DND-41 (cell line): ENCODE results near the gene MBD2.

Source experiments
- ATAC-seq: fragments of 200-7000 bp; cut with Tn5 transposase; 3 replicates; pipeline ENCODE4 v1.9.1; 2021; ENCODE audit warnings: low read depth; ENCODE audit not compliant: insufficient read depth
- DNase-seq: peaks from one replicate; pipeline ENCODE4 v3.0.0-alpha.2; 2020
- H2AFZ ChIP-seq: 2 replicates; pipeline ENCODE4 v1.6.0; 2012; ENCODE audit warnings: low read depth, low read length
- H3K27ac ChIP-seq: 2 replicates; pipeline ENCODE4 v1.5.1; 2012; ENCODE audit warnings: low read length, inconsistent platforms
- H3K27me3 ChIP-seq: fragments of 200-600 bp; sonication (generic); 2 replicates; pipeline ENCODE4 v1.6.0; 2012; ENCODE audit warnings: low read length, mild to moderate bottlenecking, inconsistent platforms; ENCODE audit not compliant: insufficient read depth, poor library complexity
- H3K36me3 ChIP-seq: 2 replicates; pipeline ENCODE4 v1.5.1; 2012; ENCODE audit warnings: low read length, inconsistent platforms; ENCODE audit not compliant: insufficient read depth
- H3K4me1 ChIP-seq: 2 replicates; pipeline ENCODE4 v1.5.1; 2012; ENCODE audit warnings: mild to moderate bottlenecking, low read length; ENCODE audit not compliant: insufficient read depth
- H3K4me2 ChIP-seq: 2 replicates; pipeline ENCODE4 v1.6.0; 2012; ENCODE audit warnings: mild to moderate bottlenecking, moderate library complexity, low read length, inconsistent platforms; ENCODE audit not compliant: insufficient read depth
- H3K4me3 ChIP-seq, 2 experiments: fragments of 200-600 bp in 1 of 2; shearing (Covaris generic) in 1 of 2; 2 replicates each; pipeline ENCODE4 v1.5.1; 2012 to 2016; ENCODE audit warnings: inconsistent platforms in 2 of 2, low read length in 2 of 2, mild to moderate bottlenecking in 2 of 2, low read depth in 1 of 2, moderate library complexity in 1 of 2
- H3K79me2 ChIP-seq: 2 replicates; pipeline ENCODE4 v1.6.0; 2012; ENCODE audit warnings: low read length, inconsistent platforms; ENCODE audit not compliant: insufficient read depth
- H3K9ac ChIP-seq: 2 replicates; pipeline ENCODE4 v1.6.0; 2012; ENCODE audit warnings: low read depth, mild to moderate bottlenecking, inconsistent platforms, low read length, moderate library complexity
- H3K9me3 ChIP-seq: 2 replicates; pipeline ENCODE4 v1.5.1; 2012; ENCODE audit warnings: low read length, moderate library complexity, mild to moderate bottlenecking, inconsistent platforms; ENCODE audit not compliant: insufficient read depth, severe bottlenecking
- H4K20me1 ChIP-seq: 2 replicates; pipeline ENCODE4 v1.6.0; 2012; ENCODE audit warnings: low read length; ENCODE audit not compliant: insufficient read depth
- EZH2 ChIP-seq: IDR thresholded peaks from 3 replicates; pipeline ENCODE4 v1.6.1; 2012; ENCODE audit warnings: borderline replicate concordance, low read depth, mild to moderate bottlenecking, moderate library complexity, low read length, inconsistent platforms; ENCODE audit not compliant: severe bottlenecking
- TF ChIP-seq, protein P1 (sequence below): IDR thresholded peaks from 2 replicates; pipeline ENCODE4 v1.5.1; 2012; ENCODE audit warnings: borderline replicate concordance, low read length, moderate library complexity, mild to moderate bottlenecking; ENCODE audit not compliant: poor library complexity, severe bottlenecking; ENCODE audit errors: extremely low read depth

Gene MBD2

GRCh38 chr18:54242327-54242726 lies 17.9 kb upstream of the MBD2 start:
- no peak overlapping the region for H3K4me3 ChIP-seq
- TF ChIP-seq EZH2, result no peak
- TF ChIP-seq, protein P1, sequence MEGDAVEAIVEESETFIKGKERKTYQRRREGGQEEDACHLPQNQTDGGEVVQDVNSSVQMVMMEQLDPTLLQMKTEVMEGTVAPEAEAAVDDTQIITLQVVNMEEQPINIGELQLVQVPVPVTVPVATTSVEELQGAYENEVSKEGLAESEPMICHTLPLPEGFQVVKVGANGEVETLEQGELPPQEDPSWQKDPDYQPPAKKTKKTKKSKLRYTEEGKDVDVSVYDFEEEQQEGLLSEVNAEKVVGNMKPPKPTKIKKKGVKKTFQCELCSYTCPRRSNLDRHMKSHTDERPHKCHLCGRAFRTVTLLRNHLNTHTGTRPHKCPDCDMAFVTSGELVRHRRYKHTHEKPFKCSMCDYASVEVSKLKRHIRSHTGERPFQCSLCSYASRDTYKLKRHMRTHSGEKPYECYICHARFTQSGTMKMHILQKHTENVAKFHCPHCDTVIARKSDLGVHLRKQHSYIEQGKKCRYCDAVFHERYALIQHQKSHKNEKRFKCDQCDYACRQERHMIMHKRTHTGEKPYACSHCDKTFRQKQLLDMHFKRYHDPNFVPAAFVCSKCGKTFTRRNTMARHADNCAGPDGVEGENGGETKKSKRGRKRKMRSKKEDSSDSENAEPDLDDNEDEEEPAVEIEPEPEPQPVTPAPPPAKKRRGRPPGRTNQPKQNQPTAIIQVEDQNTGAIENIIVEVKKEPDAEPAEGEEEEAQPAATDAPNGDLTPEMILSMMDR, result no peak
- H3K4me2 ChIP-seq, result no peak overlapping the region
- H3K36me3 ChIP-seq, result no peaks in the 10 kb centered on the region
- no peak overlapping the region for H3K27ac ChIP-seq
- DNase-seq (no peak), ATAC-seq (no peak)
- H3K79me2 ChIP-seq, result no peaks in the 10 kb centered on the region
- H4K20me1 ChIP-seq, result no peaks in the 10 kb centered on the region
- peaks cover 10% of the 10 kb centered on the region for H3K27me3 ChIP-seq
- H3K9me3 ChIP-seq, result no peaks in the 10 kb centered on the region
- no peak overlapping the region for H2AFZ ChIP-seq
- H3K4me1 ChIP-seq, result peaks cover 10% of the 10 kb centered on the region; the same call in 1 of the 2 replicates
- H3K9ac ChIP-seq, result no peak overlapping the region

DNA sequence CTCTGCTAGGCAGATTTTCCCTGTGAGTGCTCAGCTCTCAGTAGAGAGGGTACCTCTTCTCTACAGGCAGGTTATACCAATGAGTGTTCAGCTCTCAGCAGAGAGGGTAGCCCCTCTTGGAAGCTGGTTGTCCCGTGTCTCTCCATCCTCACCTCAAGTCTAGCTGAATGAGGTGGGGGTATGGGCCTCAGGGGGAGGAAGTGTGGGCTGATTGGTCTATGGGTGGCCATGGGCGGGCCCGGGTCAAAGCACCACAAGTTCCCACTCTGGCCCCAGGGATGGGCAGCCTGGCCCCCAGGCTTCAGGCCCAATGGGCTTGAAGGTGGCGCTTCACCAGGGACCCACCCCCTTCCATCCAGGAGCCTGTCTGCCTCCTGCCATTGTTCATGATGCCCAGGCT lies 17.0 kb upstream of the MBD2 start:
- Histone ChIP-seq H2AFZ (no peak overlapping the region), H3K4me3 (no peak overlapping the region), H3K9me3 (no peaks in the 10 kb centered on the region), H4K20me1 (no peaks in the 10 kb centered on the region), H3K4me2 (no peak overlapping the region), H3K36me3 (no peaks in the 10 kb centered on the region), H3K27me3 (peaks cover 11% of the 10 kb centered on the region), H3K4me1 (peaks cover 1% of the 10 kb centered on the region; the same call in 1 of the 2 replicates), H3K9ac (no peak overlapping the region), H3K27ac (no peak overlapping the region), H3K79me2 (no peaks in the 10 kb centered on the region)
- DNase-seq (no peak), ATAC-seq (no peak)
- TF ChIP-seq EZH2, result no peak
- TF ChIP-seq, protein P1, result no peak

GRCh38 chr18:54240629-54241107 lies 16.2 kb upstream of the MBD2 start:
- DNase-seq (no peak), ATAC-seq (no peak)
- H3K79me2 ChIP-seq, result no peaks in the 10 kb centered on the region
- H3K27me3 ChIP-seq, result peaks cover 11% of the 10 kb centered on the region
- no peaks in the 10 kb centered on the region for H3K36me3 ChIP-seq
- H3K4me2 ChIP-seq, result no peak overlapping the region
- no peak overlapping the region for H3K27ac ChIP-seq
- no peak overlapping the region for H3K9ac ChIP-seq
- H3K9me3 ChIP-seq, result no peaks in the 10 kb centered on the region
- no peaks in the 10 kb centered on the region for H3K4me1 ChIP-seq
- H3K4me3 ChIP-seq, result no peak overlapping the region
- no peak for TF ChIP-seq EZH2
- TF ChIP-seq, protein P1, result no peak
- no peak overlapping the region for H2AFZ ChIP-seq
- H4K20me1 ChIP-seq, result no peaks in the 10 kb centered on the region

DNA sequence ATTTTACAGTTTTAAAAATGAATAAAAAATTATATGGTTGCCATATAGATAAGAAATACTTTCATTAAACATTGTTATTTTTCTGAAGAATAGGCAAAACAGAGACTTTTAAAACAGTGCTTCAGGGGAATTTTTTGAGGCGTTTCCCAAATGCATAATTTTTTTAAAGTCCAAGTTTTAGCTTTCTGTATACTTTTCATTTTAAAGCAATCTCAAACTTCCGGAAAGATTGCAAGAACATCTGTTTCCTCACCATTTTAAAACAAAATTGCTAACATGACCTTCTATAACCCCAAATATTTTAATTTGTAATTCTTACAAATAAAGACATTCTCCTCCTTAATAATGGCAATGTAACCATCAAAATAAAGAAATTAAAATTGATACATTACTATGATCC lies 15.1 kb upstream of the MBD2 start:
- peaks cover 11% of the 10 kb centered on the region for H3K27me3 ChIP-seq
- TF ChIP-seq, protein P1, result no peak
- no peak for TF ChIP-seq EZH2
- H3K79me2 ChIP-seq, result no peaks in the 10 kb centered on the region
- H3K27ac ChIP-seq, result no peak overlapping the region
- no peaks in the 10 kb centered on the region for H3K9me3 ChIP-seq
- H3K36me3 ChIP-seq, result no peaks in the 10 kb centered on the region
- H3K4me1 ChIP-seq, result no peaks in the 10 kb centered on the region
- H3K9ac ChIP-seq, result no peak overlapping the region
- H3K4me3 ChIP-seq, result no peak overlapping the region
- no peak for DNase-seq
- no peaks in the 10 kb centered on the region for H4K20me1 ChIP-seq
- H2AFZ ChIP-seq, result no peak overlapping the region
- no peak for ATAC-seq
- no peak overlapping the region for H3K4me2 ChIP-seq
